Body of pancreas (tissue), 4 donors: ENCODE results near the gene M6PR. TPM values are rescaled to one million over a fixed set of nuclear protein-coding genes. Genes with fewer than 3 reads are reported as not detected.

Experiments
- ATAC-seq: fragments of 150-250 bp; one replicate; pipeline ENCODE4 v1.9.1; 2016
- DNase-seq, 4 donors: peaks; one replicate each; pipeline ENCODE4 v3.0.0-alpha.2; 2019
- H3K27ac ChIP-seq, 4 donors: fragments of 200-600 bp; sonication (generic); 1 replicate in 3 of 4; 2 replicates in 1 of 4; pipeline versions ENCODE4 v1.5.1 to v1.6.1; 2016 to 2019; ENCODE audit warnings: mild to moderate bottlenecking in 1 of 4, mixed read lengths in 1 of 4, moderate library complexity in 1 of 4
- H3K27me3 ChIP-seq, 2 donors: fragments of 200-600 bp; sonication (generic); one replicate each; pipeline ENCODE4 v1.6.0; 2016; ENCODE audit warnings: mild to moderate bottlenecking in 1 of 2
- H3K36me3 ChIP-seq, 2 donors: fragments of 200-600 bp; sonication (generic); replicated peaks in 1 of 2; 2 replicates each; pipeline ENCODE4 v1.5.1; 2016; ENCODE audit warnings: low read depth in 2 of 2; ENCODE audit not compliant: insufficient read depth in 1 of 2
- H3K4me1 ChIP-seq: fragments of 200-600 bp; sonication (generic); one replicate; pipeline ENCODE4 v1.6.0; 2016
- H3K4me3 ChIP-seq, 2 donors: fragments of 200-600 bp; sonication (generic); 1 replicate in 1 of 2; 2 replicates in 1 of 2; pipeline ENCODE4 v1.5.1; 2016 to 2019
- H3K9me3 ChIP-seq, 3 donors: fragments of 200-600 bp; sonication (generic); 1 replicate in 2 of 3; 2 replicates in 1 of 3; pipeline ENCODE4 v1.5.1; 2016
- POLR2A ChIP-seq, 3 donors: fragments of 450-650 bp; IDR thresholded peaks; one replicate each; pipeline ENCODE4 v1.6.1; 2016; ENCODE audit warnings: antibody characterized with exemption in 3 of 3, mild to moderate bottlenecking in 2 of 3
- WGBS, 2 donors: methylation state at CpG; one replicate each; pipeline ENCODE4 v1.1.5; 2017; 5-methylcytosine and 5-hydroxymethylcytosine counted together
- intact Hi-C: fragments of 100-400 bp; cut with DNase I; formaldehyde crosslinking; loops from one replicate; pipeline ENCODE4 v1.15.1; 2023
- total RNA-seq, 2 donors: library from RNA; depleted of rRNA; stranded (reverse); fragments of >200 nt; gene quantifications; one replicate each; pipeline ENCODE4 v1.1.0, GENCODE V29; 2016
- TF ChIP-seq, protein P1 (sequence below), 7 experiments: fragments of 450-650 bp in 4 of 7; fragments of 200-600 bp in 3 of 7; sonication (generic) in 3 of 7; IDR thresholded peaks; one replicate each; pipeline ENCODE4 v1.5.1; 2016 to 2019; ENCODE audit warnings: antibody characterized with exemption in 7 of 7

The M6PR gene
- total RNA-seq, 2 donors from 2014 or later, result 43.8 to 57.3 TPM

- H3K9me3 ChIP-seq, result no peaks in the 10 kb centered on the region
Observed at GRCh38 chr12:8913702-8914032, 35.8 kb downstream of the M6PR start.

DNA sequence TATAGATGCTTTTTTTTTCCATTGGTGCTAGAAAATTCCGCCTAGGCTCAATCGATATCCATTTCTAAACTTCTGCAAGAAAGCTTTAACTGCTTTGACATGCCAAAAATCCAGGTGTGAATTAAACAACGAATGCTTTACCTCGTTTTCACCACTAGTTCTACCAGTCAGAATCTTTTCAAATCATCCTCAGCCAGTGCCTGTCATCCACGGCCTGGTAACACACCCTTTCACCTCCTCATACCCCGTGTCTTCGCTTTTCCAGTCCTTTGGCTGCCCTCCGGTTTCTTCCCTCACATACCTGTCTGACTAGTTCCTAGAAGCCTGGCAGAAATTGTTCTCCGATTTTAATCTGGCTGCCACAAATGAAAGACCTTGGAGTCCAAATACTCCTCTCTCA lies 36.5 kb downstream of the M6PR start:
- Histone ChIP-seq H3K9me3 (no peaks in the 10 kb centered on the region), H3K4me1 (peaks cover 28% of the 10 kb centered on the region), H3K36me3 (no peaks in the 10 kb centered on the region), H3K27ac (peak overlapping the region in 3 of 4 donors; percentile 61 to 87 (median 79)), H3K4me3 (no peak overlapping the region), H3K27me3 (no peaks in the 10 kb centered on the region)
- no peak for TF ChIP-seq POLR2A (IDR thresholded peaks at IDR 0.05)
- TF ChIP-seq, protein P1, sequence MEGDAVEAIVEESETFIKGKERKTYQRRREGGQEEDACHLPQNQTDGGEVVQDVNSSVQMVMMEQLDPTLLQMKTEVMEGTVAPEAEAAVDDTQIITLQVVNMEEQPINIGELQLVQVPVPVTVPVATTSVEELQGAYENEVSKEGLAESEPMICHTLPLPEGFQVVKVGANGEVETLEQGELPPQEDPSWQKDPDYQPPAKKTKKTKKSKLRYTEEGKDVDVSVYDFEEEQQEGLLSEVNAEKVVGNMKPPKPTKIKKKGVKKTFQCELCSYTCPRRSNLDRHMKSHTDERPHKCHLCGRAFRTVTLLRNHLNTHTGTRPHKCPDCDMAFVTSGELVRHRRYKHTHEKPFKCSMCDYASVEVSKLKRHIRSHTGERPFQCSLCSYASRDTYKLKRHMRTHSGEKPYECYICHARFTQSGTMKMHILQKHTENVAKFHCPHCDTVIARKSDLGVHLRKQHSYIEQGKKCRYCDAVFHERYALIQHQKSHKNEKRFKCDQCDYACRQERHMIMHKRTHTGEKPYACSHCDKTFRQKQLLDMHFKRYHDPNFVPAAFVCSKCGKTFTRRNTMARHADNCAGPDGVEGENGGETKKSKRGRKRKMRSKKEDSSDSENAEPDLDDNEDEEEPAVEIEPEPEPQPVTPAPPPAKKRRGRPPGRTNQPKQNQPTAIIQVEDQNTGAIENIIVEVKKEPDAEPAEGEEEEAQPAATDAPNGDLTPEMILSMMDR (IDR thresholded peaks at IDR 0.05), result peak in 4 of 7 experiments; percentile 8 to 38 (median 24)
- DNase-seq, result peak; percentile 14 to 27 (median 21)
- intact Hi-C loops, result no loop called here
- no peak for ATAC-seq
- WGBS, 2 donors, result 5 to 9% methylated on average over 9 of the region's 9 CpGs

More at GRCh38 chr12:8913702-8914032, 35.8 kb downstream of the M6PR start:
- Histone ChIP-seq H3K4me3 (peak overlapping the region in 1 of 2 donors; percentile 81), H3K4me1 (peaks cover 28% of the 10 kb centered on the region), H3K36me3 (no peaks in the 10 kb centered on the region), H3K27me3 (no peaks in the 10 kb centered on the region), H3K27ac (peak overlapping the region; percentile 47 to 87 (median 70))
- DNase-seq (no peak), ATAC-seq (no peak)
- intact Hi-C loops, result no loop called here
- TF ChIP-seq, protein P1 (IDR thresholded peaks at IDR 0.05), result no peak
- TF ChIP-seq POLR2A (IDR thresholded peaks at IDR 0.05), result no peak
- 17 to 19% methylated on average over 6 of the region's 6 CpGs for WGBS, 2 donors

- ATAC-seq (no peak), DNase-seq (no peak)
- no peaks in the 10 kb centered on the region for H3K27me3 ChIP-seq
- H3K4me3 ChIP-seq, result no peak overlapping the region
- intact Hi-C loops, result no loop called here
- H3K27ac ChIP-seq, result no peak overlapping the region
- TF ChIP-seq POLR2A (IDR thresholded peaks at IDR 0.05), result no peak
- TF ChIP-seq, protein P1 (IDR thresholded peaks at IDR 0.05), result no peak
- peaks cover 28% of the 10 kb centered on the region for H3K4me1 ChIP-seq
- 64 to 70% methylated on average over 3 of the region's 3 CpGs for WGBS, 2 donors
- no peaks in the 10 kb centered on the region for H3K36me3 ChIP-seq
- H3K9me3 ChIP-seq, result no peaks in the 10 kb centered on the region
Observed at GRCh38 chr12:8911606-8912268, 37.7 kb downstream of the M6PR start.

GRCh38 chr12:8909752-8910151 lies 39.7 kb downstream of the M6PR start:
- Histone ChIP-seq H3K27me3 (no peaks in the 10 kb centered on the region), H3K27ac (no peak overlapping the region), H3K4me1 (peaks cover 16% of the 10 kb centered on the region), H3K9me3 (no peaks in the 10 kb centered on the region), H3K4me3 (no peak overlapping the region), H3K36me3 (no peaks in the 10 kb centered on the region)
- ATAC-seq (no peak), DNase-seq (no peak)
- 70 to 78% methylated on average over 5 of the region's 5 CpGs for WGBS, 2 donors
- intact Hi-C loops, result no loop called here
- TF ChIP-seq, protein P1 (IDR thresholded peaks at IDR 0.05), result no peak
- TF ChIP-seq POLR2A (IDR thresholded peaks at IDR 0.05), result no peak

DNA sequence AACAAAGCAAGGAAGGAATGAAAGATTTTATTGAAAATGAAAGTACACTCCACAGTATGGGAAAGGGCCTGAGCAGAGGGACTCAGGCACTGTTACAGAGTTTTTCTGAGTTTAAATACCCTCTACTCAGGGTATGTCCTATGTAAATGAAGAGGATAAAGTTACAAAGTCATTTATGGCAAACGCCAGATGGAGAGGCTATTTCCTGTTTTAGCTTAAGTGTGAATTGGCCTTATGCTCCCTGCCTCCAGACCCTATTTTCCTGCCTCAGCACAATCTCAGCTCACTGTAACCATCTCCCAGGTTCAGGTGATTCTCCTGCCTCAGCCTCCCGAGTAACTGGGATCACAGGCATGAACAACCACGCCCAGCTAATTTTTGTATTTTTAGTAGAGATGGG lies 41.9 kb downstream of the M6PR start:
- ATAC-seq (no peak), DNase-seq (no peak)
- Histone ChIP-seq H3K27ac (no peak overlapping the region), H3K4me1 (peaks cover under 1% of the 10 kb centered on the region), H3K4me3 (no peak overlapping the region), H3K27me3 (no peaks in the 10 kb centered on the region), H3K36me3 (no peaks in the 10 kb centered on the region), H3K9me3 (no peaks in the 10 kb centered on the region)
- TF ChIP-seq, protein P1 (IDR thresholded peaks at IDR 0.05), result no peak
- TF ChIP-seq POLR2A (IDR thresholded peaks at IDR 0.05), result no peak
- 73 to 81% methylated on average over 3 of the region's 3 CpGs for WGBS, 2 donors
- intact Hi-C loops, result no loop called here
